ENCODE data around the gene SCAMP1. TPM values are rescaled to one million over a fixed set of nuclear protein-coding genes. Genes with fewer than 3 reads are reported as not detected.
A peak's percentile ranks its signal among the peaks of the same experiment; 100 is the strongest.

The SCAMP1 gene
- total RNA-seq (97.5 TPM), polyA plus RNA-seq (23.9 TPM)

GRCh38 chr5:78359831-78360673 lies at the start of gene SCAMP1:
Gene SCAMP1 (plus strand): TSS chr5:78360617. CDS start chr5:78360672, 55 bp downstream.
- H3K27ac ChIP-seq (ENCODE audit: low read depth): peak within 1 kb of the TSS; percentile 84
- H3K4me3 ChIP-seq (ENCODE audit: low read depth, low read length): peak within 1 kb of the TSS; percentile 74
- H3K36me3 ChIP-seq (ENCODE audit: insufficient read depth): no peaks in the 10 kb centered on the region
- peak; percentile 77 for DNase-seq (ENCODE audit: extremely low spot score)
- under 1% methylated on average over 79 of the region's 79 CpGs for WGBS
- H3K4me1 ChIP-seq (ENCODE audit: insufficient read depth): no peaks in the 10 kb centered on the region

GRCh38 chr5:78317515-78317914 lies 42.9 kb upstream of the SCAMP1 start:
- H3K4me1 ChIP-seq (ENCODE audit: insufficient read depth): no peaks in the 10 kb centered on the region
- WGBS: 84% methylated on average over 5 of the region's 5 CpGs
- no peak overlapping the region for H3K27ac ChIP-seq (ENCODE audit: low read depth)
- no peak overlapping the region for H3K4me3 ChIP-seq (ENCODE audit: low read depth, low read length)
- DNase-seq (ENCODE audit: extremely low spot score): no peak
- no peaks in the 10 kb centered on the region for H3K36me3 ChIP-seq (ENCODE audit: insufficient read depth)

GRCh38 chr5:78318337-78318736 lies 42.1 kb upstream of the SCAMP1 start:
- no peaks in the 10 kb centered on the region for H3K36me3 ChIP-seq (ENCODE audit: insufficient read depth)
- no peak overlapping the region for H3K4me3 ChIP-seq (ENCODE audit: low read depth, low read length)
- H3K4me1 ChIP-seq (ENCODE audit: insufficient read depth): no peaks in the 10 kb centered on the region
- no peak for DNase-seq (ENCODE audit: extremely low spot score)
- H3K27ac ChIP-seq (ENCODE audit: low read depth): no peak overlapping the region
- WGBS: 93% methylated on average over 3 of the region's 3 CpGs

GRCh38 chr5:78320401-78320800 lies 40.0 kb upstream of the SCAMP1 start:
- H3K4me1 ChIP-seq (ENCODE audit: insufficient read depth): no peaks in the 10 kb centered on the region
- 47% methylated on average over 2 of the region's 2 CpGs for WGBS
- no peak for DNase-seq (ENCODE audit: extremely low spot score)

GRCh38 chr5:78323241-78323640 lies 37.2 kb upstream of the SCAMP1 start:
- no peaks in the 10 kb centered on the region for H3K4me1 ChIP-seq (ENCODE audit: insufficient read depth)
- H3K36me3 ChIP-seq (ENCODE audit: insufficient read depth): no peaks in the 10 kb centered on the region

More at GRCh38 chr5:78320401-78320800, 40.0 kb upstream of the SCAMP1 start:
- no peak overlapping the region for H3K27ac ChIP-seq (ENCODE audit: low read depth)
- H3K4me3 ChIP-seq (ENCODE audit: low read depth, low read length): no peak overlapping the region
- H3K36me3 ChIP-seq (ENCODE audit: insufficient read depth): no peaks in the 10 kb centered on the region

GRCh38 chr5:78326930-78327329 lies 33.5 kb upstream of the SCAMP1 start:
- WGBS: 93% methylated on average over 3 of the region's 3 CpGs
- DNase-seq (ENCODE audit: extremely low spot score): no peak
- no peak overlapping the region for H3K27ac ChIP-seq (ENCODE audit: low read depth)
- no peak overlapping the region for H3K4me3 ChIP-seq (ENCODE audit: low read depth, low read length)
- H3K4me1 ChIP-seq (ENCODE audit: insufficient read depth): no peaks in the 10 kb centered on the region
- no peaks in the 10 kb centered on the region for H3K36me3 ChIP-seq (ENCODE audit: insufficient read depth)

More at GRCh38 chr5:78323241-78323640, 37.2 kb upstream of the SCAMP1 start:
- Histone ChIP-seq H3K4me3 (ENCODE audit: low read depth, low read length) (no peak overlapping the region), H3K27ac (ENCODE audit: low read depth) (no peak overlapping the region)
- no peak for DNase-seq (ENCODE audit: extremely low spot score)

- H3K4me1 ChIP-seq (ENCODE audit: insufficient read depth): no peaks in the 10 kb centered on the region
These were observed 32.5 kb upstream of the SCAMP1 start for GRCh38 chr5:78327761-78328510.

GRCh38 chr5:78328585-78329173 lies 31.7 kb upstream of the SCAMP1 start:
- no peak overlapping the region for H3K27ac ChIP-seq (ENCODE audit: low read depth)
- no peaks in the 10 kb centered on the region for H3K36me3 ChIP-seq (ENCODE audit: insufficient read depth)
- H3K4me1 ChIP-seq (ENCODE audit: insufficient read depth): no peaks in the 10 kb centered on the region
- WGBS: 90% methylated on average over 5 of the region's 5 CpGs
- no peak for DNase-seq (ENCODE audit: extremely low spot score)
- H3K4me3 ChIP-seq (ENCODE audit: low read depth, low read length): no peak overlapping the region

More at GRCh38 chr5:78327761-78328510, 32.5 kb upstream of the SCAMP1 start:
- 82% methylated on average over 6 of the region's 6 CpGs for WGBS
- Histone ChIP-seq H3K4me3 (ENCODE audit: low read depth, low read length) (no peak overlapping the region), H3K36me3 (ENCODE audit: insufficient read depth) (no peaks in the 10 kb centered on the region), H3K27ac (ENCODE audit: low read depth) (no peak overlapping the region)
- DNase-seq (ENCODE audit: extremely low spot score): no peak

- no peak for DNase-seq (ENCODE audit: extremely low spot score)
- Histone ChIP-seq H3K36me3 (ENCODE audit: insufficient read depth) (no peaks in the 10 kb centered on the region), H3K4me3 (ENCODE audit: low read depth, low read length) (no peak overlapping the region), H3K27ac (ENCODE audit: low read depth) (no peak overlapping the region), H3K4me1 (ENCODE audit: insufficient read depth) (no peaks in the 10 kb centered on the region)
These were observed 28.8 kb upstream of the SCAMP1 start for GRCh38 chr5:78331523-78332080.

- DNase-seq (ENCODE audit: extremely low spot score): no peak
- H3K36me3 ChIP-seq (ENCODE audit: insufficient read depth): no peaks in the 10 kb centered on the region
- H3K4me1 ChIP-seq (ENCODE audit: insufficient read depth): no peaks in the 10 kb centered on the region
- H3K27ac ChIP-seq (ENCODE audit: low read depth): no peak overlapping the region
- H3K4me3 ChIP-seq (ENCODE audit: low read depth, low read length): no peak overlapping the region
- WGBS: 44% methylated on average over 3 of the region's 3 CpGs
These were observed 25.6 kb upstream of the SCAMP1 start for GRCh38 chr5:78334811-78335210.

GRCh38 chr5:78335976-78336375 lies 24.4 kb upstream of the SCAMP1 start:
- H3K4me1 ChIP-seq (ENCODE audit: insufficient read depth): no peaks in the 10 kb centered on the region
- no peak for DNase-seq (ENCODE audit: extremely low spot score)
- H3K27ac ChIP-seq (ENCODE audit: low read depth): no peak overlapping the region
- H3K36me3 ChIP-seq (ENCODE audit: insufficient read depth): no peaks in the 10 kb centered on the region
- 35% methylated on average over 2 of the region's 2 CpGs for WGBS
- no peak overlapping the region for H3K4me3 ChIP-seq (ENCODE audit: low read depth, low read length)

GRCh38 chr5:78336698-78337097 lies 23.7 kb upstream of the SCAMP1 start:
- no peak for DNase-seq (ENCODE audit: extremely low spot score)
- Histone ChIP-seq H3K4me1 (ENCODE audit: insufficient read depth) (no peaks in the 10 kb centered on the region), H3K4me3 (ENCODE audit: low read depth, low read length) (no peak overlapping the region), H3K27ac (ENCODE audit: low read depth) (no peak overlapping the region), H3K36me3 (ENCODE audit: insufficient read depth) (no peaks in the 10 kb centered on the region)
- 97% methylated on average over 2 of the region's 2 CpGs for WGBS

- DNase-seq (ENCODE audit: extremely low spot score): no peak
- H3K27ac ChIP-seq (ENCODE audit: low read depth): no peak overlapping the region
- H3K4me1 ChIP-seq (ENCODE audit: insufficient read depth): no peaks in the 10 kb centered on the region
- no peak overlapping the region for H3K4me3 ChIP-seq (ENCODE audit: low read depth, low read length)
- H3K36me3 ChIP-seq (ENCODE audit: insufficient read depth): no peaks in the 10 kb centered on the region
- 82% methylated on average over 5 of the region's 5 CpGs for WGBS
These were observed 20.6 kb upstream of the SCAMP1 start for GRCh38 chr5:78339617-78340436.

Measured in urinary bladder (tissue), 4 donors.